MCF 10A (cell line): ENCODE measurements around the gene WNT3A. TPM values are rescaled to one million over a fixed set of nuclear protein-coding genes. Genes with fewer than 3 reads are reported as not detected.

Source experiments
- BruUV-seq: library from RNA; stranded (reverse); fragments of 400-500 nt; replicated peaks from 2 replicates; lab custom pipeline; 2021; lab: Mats Ljungman, UMichigan
- CTCF ChIA-PET: fragments of 300-600 bp; sonication (Branson Sonifier 250); formaldehyde crosslinking; extraction: SDS; loops from one replicate; lab custom pipeline; 2021; ENCODE audit warnings: antibody characterized with exemption, inconsistent platforms; lab: Yijun Ruan, JAX
- POLR2A ChIA-PET: fragments of 300-600, 350-650 bp; sonication (Branson Sonifier 250); formaldehyde crosslinking; extraction: SDS; loops from one replicate; lab custom pipeline; 2020; ENCODE audit warnings: antibody characterized with exemption, inconsistent platforms; lab: Yijun Ruan, JAX
- DNase-seq: peaks from one replicate; pipeline ENCODE4 v3.0.0-alpha.2; 2018; ENCODE audit not compliant: unreplicated experiment
- H3K27ac Mint-ChIP-seq: one replicate; pipeline ENCODE4 v1.8.0; 2022; ENCODE audit warnings: mild to moderate bottlenecking, low read depth, mixed read lengths; ENCODE audit not compliant: unreplicated experiment
- H3K27me3 Mint-ChIP-seq: one replicate; pipeline ENCODE4 v1.8.0; 2022; ENCODE audit warnings: mixed read lengths; ENCODE audit not compliant: insufficient read depth, unreplicated experiment
- H3K36me3 Mint-ChIP-seq: one replicate; pipeline ENCODE4 v1.8.0; 2022; ENCODE audit warnings: mild to moderate bottlenecking, moderate library complexity, mixed read lengths; ENCODE audit not compliant: insufficient read depth, unreplicated experiment
- H3K4me1 Mint-ChIP-seq: one replicate; pipeline ENCODE4 v1.8.0; 2022; ENCODE audit warnings: mixed read lengths; ENCODE audit not compliant: insufficient read depth, unreplicated experiment
- H3K4me3 Mint-ChIP-seq: one replicate; pipeline ENCODE4 v1.8.0; 2022; ENCODE audit warnings: mild to moderate bottlenecking, moderate library complexity, mixed read lengths; ENCODE audit not compliant: unreplicated experiment
- H3K9me3 Mint-ChIP-seq: one replicate; pipeline ENCODE4 v1.8.0; 2022; ENCODE audit warnings: mixed read lengths; ENCODE audit not compliant: unreplicated experiment
- CTCF ChIP-seq: fragments of 200-600 bp; IDR thresholded peaks from one replicate; pipeline ENCODE4 v1.8.0; 2022; ENCODE audit warnings: antibody characterized with exemption, mild to moderate bottlenecking; ENCODE audit not compliant: unreplicated experiment
- intact Hi-C: fragments of 100-400 bp; cut with micrococcal nuclease; formaldehyde crosslinking; loops from 2 replicates; pipeline ENCODE4 v1.14.1; 2022
- total RNA-seq: library from RNA; stranded (reverse); gene quantifications from 2 replicates; pipeline ENCODE4 v1.2.3, GENCODE V29; 2022

Gene WNT3A
- total RNA-seq, 1 experiment from 2014 or later = not detected

- intact Hi-C loops = loop anchor here (2.0 to 10.0 kb wide), 2 partner anchors 59 to 623 kb away; no protein-coding TSS in a partner anchor
- POLR2A ChIA-PET = interaction anchor here (4.0 to 10.8 kb wide), 3 partner anchors 14 to 59 kb away, joined by 42 to 128 read pairs (median 84); partner anchors contain the start of genes ARF1 and IBA57
- Mint-ChIP-seq H3K36me3 (peaks cover 30% of the 10 kb centered on the region), H3K27me3 (no peaks in the 10 kb centered on the region), H3K9me3 (no peaks in the 10 kb centered on the region), H3K4me1 (peaks cover 15% of the 10 kb centered on the region), H3K27ac (peak overlapping the region; percentile 92), H3K4me3 (peak overlapping the region; percentile 95)
- CTCF ChIA-PET = interaction anchor here (0.5 to 3.9 kb wide), 6 partner anchors 20 to 1699 kb away, joined by 3 to 24 read pairs (median 5); partner anchors contain the start of genes IBA57 and PARP1
- DNase-seq = no peak
- no peak for TF ChIP-seq CTCF
- no TSS peak for BruUV-seq
These were observed 100.8 kb downstream of the WNT3A start for GRCh38 chr1:228107636-228108035.

- CTCF ChIA-PET = interaction anchor here (0.5 to 3.9 kb wide), 9 partner anchors 16 to 1700 kb away, joined by 3 to 26 read pairs (median 5); partner anchors contain the start of gene PARP1
These were observed 101.4 kb downstream of the WNT3A start for GRCh38 chr1:228108055-228108690.

GRCh38 chr1:228108742-228109072 is 101.9 kb downstream of the WNT3A start:
- DNase-seq = no peak
- no peaks in the 10 kb centered on the region for H3K9me3 Mint-ChIP-seq
- peak overlapping the region; percentile 92 for H3K27ac Mint-ChIP-seq
- intact Hi-C loops = loop anchor here (1.0 to 10.0 kb wide), 3 partner anchors 32 to 624 kb away; partner anchors contain the start of gene GUK1
- ChIA-PET CTCF (interaction anchor here (0.8 to 3.9 kb wide), 7 partner anchors 16 to 110 kb away, joined by 3 to 26 read pairs (median 6); no protein-coding TSS in a partner anchor), POLR2A (interaction anchor here (0.6 to 10.8 kb wide), 17 partner anchors 13 to 490 kb away, joined by 3 to 128 read pairs (median 6); partner anchors contain the start of genes ARF1, GUK1 and IBA57)
- no peak for TF ChIP-seq CTCF
- H3K4me3 Mint-ChIP-seq = peak overlapping the region; percentile 95
- H3K36me3 Mint-ChIP-seq = peaks cover 21% of the 10 kb centered on the region
- H3K27me3 Mint-ChIP-seq = no peaks in the 10 kb centered on the region
- no TSS peak for BruUV-seq
- peaks cover 15% of the 10 kb centered on the region for H3K4me1 Mint-ChIP-seq

More at GRCh38 chr1:228108055-228108690, 101.4 kb downstream of the WNT3A start:
- peak overlapping the region; percentile 92 for H3K27ac Mint-ChIP-seq
- no peak for DNase-seq
- peaks cover 26% of the 10 kb centered on the region for H3K36me3 Mint-ChIP-seq
- H3K9me3 Mint-ChIP-seq = no peaks in the 10 kb centered on the region
- POLR2A ChIA-PET = interaction anchor here (0.6 to 10.8 kb wide), 17 partner anchors 13 to 490 kb away, joined by 3 to 128 read pairs (median 6); partner anchors contain the start of genes ARF1, GUK1 and IBA57
- BruUV-seq = no TSS peak
- TF ChIP-seq CTCF = no peak
- intact Hi-C loops = loop anchor here (2.0 to 10.0 kb wide), 2 partner anchors 59 to 623 kb away; no protein-coding TSS in a partner anchor
- peaks cover 15% of the 10 kb centered on the region for H3K4me1 Mint-ChIP-seq
- H3K27me3 Mint-ChIP-seq = no peaks in the 10 kb centered on the region
- peak overlapping the region; percentile 95 for H3K4me3 Mint-ChIP-seq
